GM19468 (cell line): ENCODE measurements around the gene SLC44A1.
"Not testable (repeated sequence)": the region's sequence is repeated elsewhere in the genome, so short reads cannot be mapped to it uniquely, and the experiment has no call there.

Source experiments
- ATAC-seq: cut with Tn5 transposase; IDR thresholded peaks from one replicate; pipeline ENCODE4 v1.9.1; 2021; ENCODE audit warnings: mild to moderate bottlenecking, moderate library complexity, moderate number of reproducible peaks; ENCODE audit not compliant: unreplicated experiment; ENCODE audit errors: extremely low read depth

SLC44A1 gene

DNA sequence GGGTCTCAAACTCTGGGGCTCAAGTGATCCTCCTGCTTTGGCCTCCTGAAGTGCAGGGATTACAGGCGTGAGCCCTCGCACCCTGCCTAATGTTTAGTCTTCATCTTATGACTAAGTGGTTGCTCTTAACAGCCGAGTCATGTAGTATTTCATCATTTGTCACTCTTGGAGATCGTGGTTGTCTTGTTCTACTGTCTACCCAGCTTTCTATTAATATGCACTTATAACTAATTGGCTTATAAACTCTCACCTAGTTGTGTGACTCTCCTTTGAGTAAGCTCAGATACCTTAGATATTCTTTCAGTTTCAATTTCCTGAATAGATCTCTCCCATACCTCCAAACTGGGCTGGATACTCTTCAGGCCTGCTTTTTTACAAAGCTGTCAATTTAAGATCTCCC, 19.9 kb downstream of the SLC44A1 start:
- ATAC-seq: no peak

GRCh38 chr9:105268254-105268653, 23.8 kb downstream of the SLC44A1 start:
- not testable (repeated sequence) for ATAC-seq

DNA sequence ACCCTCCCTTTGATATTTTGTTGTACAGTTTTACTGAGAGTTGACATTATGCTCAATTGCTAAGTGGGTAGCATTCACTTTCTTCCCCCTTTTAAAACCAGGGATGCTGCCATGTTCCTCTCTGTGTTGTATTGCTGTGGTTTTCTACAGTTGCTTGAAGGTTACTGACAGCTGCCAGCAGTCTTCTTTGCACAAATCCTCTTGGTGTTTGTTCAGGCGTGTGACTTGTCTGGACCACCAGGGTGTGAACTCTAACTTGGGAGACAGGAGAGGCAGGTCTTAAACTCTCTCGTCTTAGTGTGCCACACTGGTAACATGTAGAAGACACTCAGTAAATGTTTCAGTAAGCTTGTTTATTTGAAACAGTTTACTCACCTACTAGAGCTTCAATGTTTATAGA, 25.1 kb downstream of the SLC44A1 start:
- ATAC-seq: no peak

GRCh38 chr9:105270711-105271110, 26.3 kb downstream of the SLC44A1 start:
- ATAC-seq: no peak

DNA sequence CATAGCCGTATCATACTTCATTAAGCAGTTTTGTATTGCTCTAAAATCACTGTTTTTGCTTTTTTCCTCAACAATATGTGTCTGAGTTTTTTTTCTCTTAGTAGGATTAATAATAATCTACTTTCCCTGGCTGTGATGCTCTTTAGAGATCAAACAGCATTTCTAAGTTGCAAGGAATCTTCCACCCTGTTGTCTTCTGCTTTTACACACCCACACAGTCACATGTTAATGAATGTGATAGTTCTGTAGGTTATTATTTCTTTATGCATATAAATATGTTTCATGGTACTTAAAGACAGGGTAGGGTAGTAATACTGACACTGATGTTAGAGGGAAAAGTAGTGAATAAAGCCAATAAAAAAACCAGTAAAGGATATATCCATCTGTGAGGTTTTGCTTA, 29.3 kb downstream of the SLC44A1 start:
- ATAC-seq: no peak

DNA sequence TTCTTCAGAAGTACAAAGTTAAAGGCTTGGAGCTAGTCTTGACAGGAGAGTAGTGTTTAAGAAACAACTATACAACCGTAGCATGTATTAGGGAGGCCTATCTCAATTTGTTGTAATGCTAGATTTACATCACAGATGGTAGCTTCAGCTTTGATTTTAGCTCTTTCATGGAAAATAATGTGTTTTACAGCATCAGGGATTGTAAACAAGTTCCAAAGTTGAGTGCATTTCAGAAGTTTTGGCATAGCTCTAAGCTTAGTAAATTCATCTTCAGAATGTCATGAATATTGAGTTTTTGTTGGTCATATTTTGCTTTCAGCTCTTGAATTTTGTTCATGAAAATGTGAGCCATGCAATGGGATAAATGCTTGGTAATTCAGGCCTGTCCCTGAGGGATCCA, 30.7 kb downstream of the SLC44A1 start:
- no peak for ATAC-seq

DNA sequence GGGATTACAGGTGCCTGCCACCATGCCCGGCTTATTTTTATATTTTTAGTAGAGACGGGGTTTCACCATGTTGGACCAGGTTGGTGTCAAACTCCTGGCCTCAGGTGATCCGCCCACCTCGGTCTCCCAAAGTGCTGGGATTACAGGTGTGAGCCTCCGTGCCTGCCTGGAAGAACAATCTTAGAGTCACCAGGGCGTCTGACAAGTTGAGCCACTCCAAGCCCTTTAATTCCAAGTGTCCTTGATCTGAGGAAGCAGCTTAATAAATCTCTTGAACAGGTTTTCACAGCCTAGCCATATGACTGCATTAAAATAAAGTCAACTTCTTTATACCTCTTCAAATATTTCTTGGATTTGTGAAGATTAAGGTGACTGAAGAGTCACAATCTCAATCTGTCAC, 31.5 kb downstream of the SLC44A1 start:
- ATAC-seq: no peak

GRCh38 chr9:105278751-105279150, 34.3 kb downstream of the SLC44A1 start:
- ATAC-seq: no peak

GRCh38 chr9:105280691-105281090, 36.2 kb downstream of the SLC44A1 start:
- no peak for ATAC-seq

DNA sequence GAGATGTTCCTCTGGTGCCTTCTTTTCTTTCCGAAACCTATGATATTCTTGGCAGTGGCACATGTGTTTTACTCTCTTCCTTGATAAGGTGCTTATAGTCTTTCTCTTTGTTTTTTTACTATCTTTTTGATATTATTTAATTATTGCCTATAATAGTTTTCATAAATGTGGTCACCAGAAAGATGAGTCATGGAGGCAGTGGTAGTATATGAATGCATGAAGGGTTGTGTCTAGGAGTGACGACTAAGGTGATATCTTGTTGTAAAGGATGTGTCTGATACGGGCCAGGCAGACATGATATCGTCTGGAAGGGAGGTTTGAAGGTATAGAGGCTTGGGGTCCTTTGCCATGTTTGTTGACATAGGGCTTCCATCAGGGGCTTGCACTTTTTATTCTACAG, 36.8 kb downstream of the SLC44A1 start:
- no peak for ATAC-seq

DNA sequence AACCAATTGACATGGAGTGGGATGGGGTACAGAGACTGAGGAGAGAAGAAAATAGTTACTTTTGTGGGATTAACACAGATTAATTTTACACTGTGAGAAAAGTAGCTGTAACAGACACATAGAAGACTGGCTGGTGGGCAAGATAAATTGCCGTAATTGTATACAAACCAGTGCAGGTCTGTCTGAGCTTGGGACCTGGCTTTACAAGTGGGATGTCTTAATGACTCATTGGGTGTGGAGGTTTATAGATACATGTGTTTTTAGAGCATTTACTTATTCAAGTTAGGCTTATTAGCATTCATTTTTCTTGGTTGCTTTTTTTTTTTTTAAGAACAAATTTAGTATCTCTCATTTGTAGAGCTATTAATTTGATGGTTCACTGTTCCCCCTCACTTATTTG, 37.5 kb downstream of the SLC44A1 start:
- no peak for ATAC-seq

DNA sequence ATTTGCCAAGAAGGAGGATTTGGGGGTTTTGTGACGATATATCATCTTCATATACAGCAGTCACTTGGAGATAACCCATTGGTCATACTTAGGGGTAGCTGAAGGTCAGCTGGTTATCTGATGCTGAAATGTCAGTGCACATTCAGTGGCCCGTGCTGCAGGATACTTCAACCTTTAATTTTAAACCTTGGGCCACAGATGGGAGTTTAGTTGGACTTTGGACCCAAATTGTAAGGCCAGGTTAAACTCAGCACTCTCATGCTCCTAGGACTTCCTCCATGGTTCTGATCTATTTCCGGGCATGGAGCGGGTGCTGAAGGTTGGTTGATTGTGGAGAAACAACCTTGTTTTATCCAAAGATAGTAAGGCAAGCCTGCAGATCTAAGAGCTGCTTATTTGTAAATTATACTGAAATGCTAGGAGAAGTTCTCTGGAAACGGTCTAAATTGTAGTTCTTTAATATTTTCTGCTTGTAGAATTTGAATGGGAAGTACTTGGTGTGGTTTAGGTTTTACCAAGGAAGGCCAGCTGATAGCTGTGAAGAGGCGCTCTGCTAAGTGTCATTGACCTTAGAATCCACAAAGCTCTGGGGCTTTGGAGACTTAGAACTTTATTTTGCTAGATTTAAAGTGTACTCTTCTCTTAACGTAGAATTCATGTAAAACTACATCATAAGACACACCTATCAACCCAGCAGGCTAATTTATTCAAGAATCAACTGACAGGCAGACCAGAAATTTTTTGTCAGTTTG, 38.6 kb downstream of the SLC44A1 start:
- no peak for ATAC-seq

- ATAC-seq: no peak
These were observed 39.3 kb downstream of the SLC44A1 start for GRCh38 chr9:105283795-105284194.

DNA sequence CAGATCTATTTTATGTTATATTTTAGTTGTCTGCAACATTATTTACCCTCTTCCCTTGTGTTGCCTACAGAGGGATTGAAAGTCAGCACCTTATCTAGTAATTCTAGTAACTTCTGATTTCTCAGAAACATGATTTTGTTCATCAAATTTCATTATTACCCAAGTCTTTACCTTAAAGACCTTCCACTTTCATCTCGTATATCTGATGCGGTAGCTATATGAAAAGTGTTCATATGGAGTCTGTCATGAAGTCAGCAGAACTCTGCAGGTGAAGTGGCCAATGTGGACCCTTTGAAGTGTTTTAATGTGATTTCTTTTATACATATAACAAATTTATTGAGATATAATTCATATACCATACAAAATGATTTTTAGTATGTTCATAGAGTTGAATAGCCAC, 40.0 kb downstream of the SLC44A1 start:
- no peak for ATAC-seq

- no peak for ATAC-seq
These were observed 41.6 kb downstream of the SLC44A1 start for GRCh38 chr9:105286098-105286497.

DNA sequence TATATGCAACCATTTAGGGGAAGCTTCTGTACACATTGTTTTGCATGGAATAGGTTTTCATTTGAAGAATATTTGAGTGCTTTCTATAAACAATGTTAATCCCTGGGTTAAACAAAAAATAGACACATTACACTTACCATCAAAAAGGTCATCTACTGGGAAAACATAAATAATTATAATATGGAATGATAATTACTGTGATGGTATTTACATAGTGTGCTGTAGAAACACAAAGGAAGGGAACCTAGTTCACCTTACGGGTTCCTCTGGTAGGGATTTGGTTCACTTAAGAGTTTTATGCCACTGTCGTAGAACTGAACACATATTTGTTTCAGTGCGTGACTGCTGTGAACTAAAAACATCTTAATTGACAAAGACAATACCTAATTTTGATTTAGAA, 44.9 kb downstream of the SLC44A1 start:
- ATAC-seq: no peak

GRCh38 chr9:105290418-105290817, 46.0 kb downstream of the SLC44A1 start:
- no peak for ATAC-seq

GRCh38 chr9:105290954-105291353, 46.5 kb downstream of the SLC44A1 start:
- ATAC-seq: no peak

- no peak for ATAC-seq
These were observed 47.0 kb downstream of the SLC44A1 start for GRCh38 chr9:105291422-105291859.

DNA sequence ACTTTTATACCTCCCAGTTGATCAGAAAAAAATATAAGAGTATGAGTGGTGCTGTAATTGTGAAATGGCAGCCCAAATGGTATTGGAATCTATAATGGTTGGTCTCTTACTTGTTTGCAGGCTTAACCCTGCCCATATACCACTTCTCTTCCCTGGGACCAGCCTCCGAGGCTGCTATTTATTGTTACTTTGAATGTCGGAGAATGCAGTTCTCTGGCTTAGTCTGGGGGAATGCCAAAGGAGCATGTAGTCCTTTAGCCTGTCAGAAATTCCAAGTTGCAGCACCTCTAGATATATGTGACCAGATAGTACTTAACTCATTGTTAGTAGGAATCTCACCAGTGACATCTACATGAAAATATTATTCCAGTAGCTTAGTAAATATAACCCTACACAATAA, 47.5 kb downstream of the SLC44A1 start:
- no peak for ATAC-seq

DNA sequence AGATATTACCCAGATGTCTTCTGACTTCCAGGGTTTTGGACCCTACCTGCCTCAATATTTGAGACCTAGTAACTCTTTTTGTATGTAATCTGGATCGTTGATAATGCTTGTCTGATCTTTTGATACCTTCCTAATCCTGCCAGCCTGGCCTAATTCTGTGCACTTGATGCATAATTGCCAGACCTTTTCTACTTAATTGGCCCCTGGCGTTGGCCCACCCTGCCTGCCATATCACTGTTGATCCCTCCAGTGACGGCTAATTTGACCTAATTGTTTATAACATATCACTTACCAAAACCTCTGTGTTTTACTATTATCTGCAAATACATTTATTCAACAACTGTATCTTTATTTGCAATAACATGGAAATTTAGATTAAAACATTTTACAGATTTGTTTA, 49.0 kb downstream of the SLC44A1 start:
- ATAC-seq: no peak

DNA sequence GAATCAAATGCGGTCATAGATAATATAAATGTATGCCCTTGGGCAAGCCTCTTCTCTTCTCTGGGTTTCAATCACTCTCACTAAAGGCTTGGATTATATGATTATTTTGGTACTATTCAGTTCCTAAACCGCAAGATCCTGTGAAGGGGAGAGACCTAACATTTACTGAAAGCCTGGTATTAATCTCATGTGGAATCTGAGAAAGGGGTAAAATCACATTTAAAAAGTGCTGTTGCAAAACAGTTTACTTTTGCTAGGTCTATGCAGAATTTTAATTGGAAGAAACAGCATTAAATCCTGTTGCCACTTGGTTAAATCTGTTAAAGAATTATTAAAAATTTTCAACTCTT, 50.7 kb downstream of the SLC44A1 start:
- no peak for ATAC-seq

DNA sequence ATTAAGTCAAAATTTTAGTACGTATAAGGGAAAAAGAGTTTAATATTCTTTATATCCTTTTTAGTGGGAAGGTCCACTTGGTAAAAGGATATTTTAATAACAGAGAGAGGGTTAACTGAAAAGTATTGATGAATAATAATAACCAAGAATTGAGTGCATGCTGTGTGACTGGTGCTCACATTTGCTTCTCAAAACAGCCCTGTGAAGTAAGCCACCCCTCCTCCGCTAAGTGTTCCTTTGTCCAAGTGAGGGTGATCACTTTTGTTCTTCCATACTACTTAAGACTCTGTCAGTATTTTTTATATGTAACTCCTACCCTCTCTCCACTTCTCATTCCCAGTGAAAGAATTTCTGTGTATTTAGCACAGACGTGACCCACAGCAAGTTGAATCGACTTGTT, 51.5 kb downstream of the SLC44A1 start:
- ATAC-seq: no peak
